ENCODE data around the gene HK1.

DNA sequence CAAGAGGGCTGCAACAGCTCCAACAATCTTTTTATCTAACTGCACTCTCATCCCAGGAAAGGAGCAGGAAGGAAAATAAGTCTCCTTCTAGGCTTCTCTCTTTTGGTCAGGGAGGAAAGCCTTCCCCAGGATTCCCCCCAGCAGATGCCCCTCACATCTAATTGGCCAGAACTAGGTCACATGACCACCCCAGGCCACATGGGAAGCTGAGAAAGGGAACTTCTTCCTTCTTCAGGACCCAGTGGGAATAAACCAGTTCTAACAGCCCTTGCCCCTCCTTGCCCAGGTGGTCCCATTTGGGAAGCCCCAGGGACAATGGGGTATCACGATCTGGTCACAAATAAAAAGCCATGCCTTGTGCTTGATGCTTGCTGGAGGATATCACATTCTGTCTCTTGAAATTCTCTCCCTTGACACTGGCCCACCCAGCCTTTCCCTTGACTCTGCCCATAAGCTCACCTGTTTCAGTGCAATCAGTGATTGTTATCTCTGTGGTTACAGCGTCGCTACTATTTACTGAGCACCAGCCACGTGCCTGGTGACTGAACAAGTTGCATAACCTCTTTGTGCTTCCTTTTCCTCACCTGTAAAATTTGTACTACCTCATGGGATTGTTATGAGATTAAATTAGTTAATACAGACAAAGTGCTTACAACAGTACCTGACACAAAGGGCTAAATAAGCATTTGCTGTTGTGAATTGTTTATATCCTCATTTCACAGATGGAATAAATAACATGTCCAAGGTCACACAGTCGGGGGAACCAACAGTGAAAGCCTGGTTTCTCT lies 147.4 kb downstream of the HK1 start:
- no peak for TF ChIP-seq POLR2A (IDR thresholded peaks at IDR 0.05; ENCODE audit: low read length)
- TF ChIP-seq GATA1 (IDR thresholded peaks at IDR 0.05; ENCODE audit: low read depth, low read length), result no peak
